CD4-positive, alpha-beta T cell treated with Interleukin-17A for 1 hour (primary cell): ENCODE measurements around the gene CST8.

Experiments
- DNase-seq: peaks from one replicate; pipeline ENCODE4 v3.0.0-alpha.2; 2020

The CST8 gene

GRCh38 chr20:23476015-23476754, 14.7 kb upstream of the CST8 start:
- no peak for DNase-seq

- no peak for DNase-seq
Measured at GRCh38 chr20:23477223-23477622, 13.7 kb upstream of the CST8 start.

GRCh38 chr20:23479043-23479442, 11.9 kb upstream of the CST8 start:
- DNase-seq, result no peak

GRCh38 chr20:23482138-23482537, 8.8 kb upstream of the CST8 start:
- no peak for DNase-seq

GRCh38 chr20:23484081-23484480, 6.8 kb upstream of the CST8 start:
- no peak for DNase-seq

- DNase-seq, result no peak
Measured at GRCh38 chr20:23488470-23488869, 2.4 kb upstream of the CST8 start.

- no peak for DNase-seq
Measured at GRCh38 chr20:23488996-23489395, 1.9 kb upstream of the CST8 start.

GRCh38 chr20:23492292-23492691, 1.4 kb downstream of the CST8 start:
- DNase-seq, result no peak

GRCh38 chr20:23493172-23493772, 2.4 kb downstream of the CST8 start:
- no peak for DNase-seq

- no peak for DNase-seq
Measured at GRCh38 chr20:23497536-23497935, 6.6 kb downstream of the CST8 start.

- DNase-seq, result no peak
Measured at GRCh38 chr20:23501926-23502325, 11.0 kb downstream of the CST8 start.

- DNase-seq, result no peak
Measured at GRCh38 chr20:23503649-23504048, 12.7 kb downstream of the CST8 start.

- DNase-seq, result no peak
Measured at GRCh38 chr20:23507346-23507745, 16.4 kb downstream of the CST8 start.

GRCh38 chr20:23508449-23509229, 17.7 kb downstream of the CST8 start:
- DNase-seq, result no peak

- no peak for DNase-seq
Measured at GRCh38 chr20:23509247-23509913, 18.5 kb downstream of the CST8 start.

GRCh38 chr20:23510000-23510590, 19.2 kb downstream of the CST8 start:
- no peak for DNase-seq

GRCh38 chr20:23513164-23513563, 22.2 kb downstream of the CST8 start:
- no peak for DNase-seq

- no peak for DNase-seq
Measured at GRCh38 chr20:23514848-23515247, 23.9 kb downstream of the CST8 start.

- no peak for DNase-seq
Measured at GRCh38 chr20:23515250-23515939, 24.5 kb downstream of the CST8 start.

GRCh38 chr20:23517719-23518118, 26.8 kb downstream of the CST8 start:
- DNase-seq, result no peak

GRCh38 chr20:23519556-23519955, 28.6 kb downstream of the CST8 start:
- DNase-seq, result no peak

GRCh38 chr20:23520185-23520584, 29.3 kb downstream of the CST8 start:
- no peak for DNase-seq
